ENCODE results near the gene ACP7. TPM values are rescaled to one million over a fixed set of nuclear protein-coding genes. Genes with fewer than 3 reads are reported as not detected.

Gene ACP7
- total RNA-seq, 1 donor from 2014 or later = not detected

DNA sequence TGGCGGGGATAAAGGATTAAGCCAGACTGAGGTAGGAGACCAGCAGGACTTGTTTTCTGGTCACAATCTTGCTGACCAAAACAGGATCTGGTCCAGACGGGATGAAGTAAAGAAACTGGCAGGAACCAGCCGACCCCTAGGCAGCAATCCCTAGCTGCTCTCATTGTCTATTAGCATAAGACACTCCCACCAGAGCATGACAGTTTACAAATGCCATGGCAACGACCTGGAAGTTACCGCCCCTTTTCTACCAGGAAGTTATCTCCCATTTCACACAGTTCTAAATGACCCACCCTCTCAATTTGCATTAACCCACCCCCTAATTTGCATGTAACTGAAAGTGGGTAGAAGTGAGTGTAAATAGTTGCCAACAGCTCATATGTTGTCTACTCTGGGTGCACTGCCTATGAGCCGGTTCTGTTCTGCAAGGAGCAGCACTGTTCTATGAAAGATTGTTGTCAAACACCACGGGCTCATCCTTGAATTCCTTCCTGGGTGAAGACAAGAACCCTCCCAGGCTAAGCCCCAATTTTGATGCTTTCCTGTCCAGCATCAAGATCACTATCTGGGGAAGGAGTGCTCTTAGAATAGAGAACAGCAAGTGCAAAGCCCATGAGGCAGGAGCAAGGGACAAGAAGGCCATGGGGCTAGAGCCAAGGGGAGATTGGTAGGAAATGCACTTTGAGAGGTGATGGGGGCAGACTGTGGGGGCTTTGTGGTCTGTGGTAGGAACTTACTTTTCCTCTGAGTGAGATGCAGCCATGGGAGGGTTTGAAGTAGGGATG is 37.9 kb upstream of the ACP7 start:
- Histone ChIP-seq H3K27me3 (ENCODE audit: low read depth) (peaks cover 35% of the 10 kb centered on the region), H3K4me3 (no peak overlapping the region), H3K4me1 (no peaks in the 10 kb centered on the region), H3K27ac (replicated peaks) (no peak overlapping the region), H3K36me3 (no peaks in the 10 kb centered on the region), H3K9me3 (replicated peaks) (no peaks in the 10 kb centered on the region)
- TF ChIP-seq, protein P1, sequence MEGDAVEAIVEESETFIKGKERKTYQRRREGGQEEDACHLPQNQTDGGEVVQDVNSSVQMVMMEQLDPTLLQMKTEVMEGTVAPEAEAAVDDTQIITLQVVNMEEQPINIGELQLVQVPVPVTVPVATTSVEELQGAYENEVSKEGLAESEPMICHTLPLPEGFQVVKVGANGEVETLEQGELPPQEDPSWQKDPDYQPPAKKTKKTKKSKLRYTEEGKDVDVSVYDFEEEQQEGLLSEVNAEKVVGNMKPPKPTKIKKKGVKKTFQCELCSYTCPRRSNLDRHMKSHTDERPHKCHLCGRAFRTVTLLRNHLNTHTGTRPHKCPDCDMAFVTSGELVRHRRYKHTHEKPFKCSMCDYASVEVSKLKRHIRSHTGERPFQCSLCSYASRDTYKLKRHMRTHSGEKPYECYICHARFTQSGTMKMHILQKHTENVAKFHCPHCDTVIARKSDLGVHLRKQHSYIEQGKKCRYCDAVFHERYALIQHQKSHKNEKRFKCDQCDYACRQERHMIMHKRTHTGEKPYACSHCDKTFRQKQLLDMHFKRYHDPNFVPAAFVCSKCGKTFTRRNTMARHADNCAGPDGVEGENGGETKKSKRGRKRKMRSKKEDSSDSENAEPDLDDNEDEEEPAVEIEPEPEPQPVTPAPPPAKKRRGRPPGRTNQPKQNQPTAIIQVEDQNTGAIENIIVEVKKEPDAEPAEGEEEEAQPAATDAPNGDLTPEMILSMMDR (IDR thresholded peaks at IDR 0.05; ENCODE audit: borderline replicate concordance) = no peak
- no peak for DNase-seq
- intact Hi-C loops (cut with micrococcal nuclease) = no loop called here

- no peak overlapping the region for H3K27ac ChIP-seq (replicated peaks)
- H3K4me1 ChIP-seq = no peaks in the 10 kb centered on the region
- TF ChIP-seq, protein P1 (IDR thresholded peaks at IDR 0.05; ENCODE audit: borderline replicate concordance) = no peak
- no peak for DNase-seq
- no peaks in the 10 kb centered on the region for H3K9me3 ChIP-seq (replicated peaks)
- H3K27me3 ChIP-seq (ENCODE audit: low read depth) = peaks cover 43% of the 10 kb centered on the region
- H3K4me3 ChIP-seq = no peak overlapping the region
- intact Hi-C loops (cut with micrococcal nuclease) = no loop called here
- H3K36me3 ChIP-seq = no peaks in the 10 kb centered on the region
These were observed 37.1 kb upstream of the ACP7 start for GRCh38 chr19:39047073-39047472.

DNA sequence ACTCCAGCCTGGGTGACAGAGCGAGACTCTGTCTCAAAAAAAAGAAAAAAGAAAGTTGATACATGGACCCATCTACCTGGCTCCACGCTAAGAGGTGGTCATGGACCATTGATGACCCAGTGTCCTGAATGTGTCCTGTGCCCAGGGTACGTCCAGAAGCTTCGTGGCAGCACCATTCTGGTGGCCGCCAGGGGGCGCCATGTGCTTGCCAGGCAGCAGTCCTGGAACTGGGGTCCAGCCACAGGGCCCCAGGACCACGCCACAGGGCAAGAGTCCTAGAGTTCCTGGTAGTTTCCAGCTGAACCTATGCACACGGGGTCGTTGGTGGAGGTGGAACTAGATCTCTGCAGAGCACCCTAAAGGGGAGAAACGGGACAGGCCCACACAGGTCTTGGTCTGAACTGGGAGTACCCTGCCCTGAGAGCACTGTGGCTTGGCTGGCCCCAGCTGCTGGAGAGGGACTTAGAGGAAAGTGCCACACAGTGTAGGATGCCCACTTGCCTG is 31.9 kb upstream of the ACP7 start:
- no peaks in the 10 kb centered on the region for H3K36me3 ChIP-seq
- intact Hi-C loops (cut with micrococcal nuclease) = no loop called here

GRCh38 chr19:39052846-39053245 is 31.3 kb upstream of the ACP7 start:
- TF ChIP-seq, protein P1 (IDR thresholded peaks at IDR 0.05; ENCODE audit: borderline replicate concordance) = no peak
- Histone ChIP-seq H3K27ac (replicated peaks) (no peak overlapping the region), H3K9me3 (replicated peaks) (peaks cover 11% of the 10 kb centered on the region), H3K27me3 (ENCODE audit: low read depth) (peaks cover 28% of the 10 kb centered on the region), H3K36me3 (no peaks in the 10 kb centered on the region), H3K4me1 (no peaks in the 10 kb centered on the region), H3K4me3 (no peak overlapping the region)
- intact Hi-C loops (cut with micrococcal nuclease) = no loop called here
- DNase-seq = no peak

More for the DNA sequence above, 31.9 kb upstream of the ACP7 start:
- Histone ChIP-seq H3K4me3 (no peak overlapping the region), H3K27ac (replicated peaks) (no peak overlapping the region), H3K4me1 (no peaks in the 10 kb centered on the region), H3K27me3 (ENCODE audit: low read depth) (peaks cover 25% of the 10 kb centered on the region), H3K9me3 (replicated peaks) (peaks cover 11% of the 10 kb centered on the region)
- TF ChIP-seq, protein P1 (IDR thresholded peaks at IDR 0.05; ENCODE audit: borderline replicate concordance) = peak; percentile 74
- peak; percentile 30 for DNase-seq

DNA sequence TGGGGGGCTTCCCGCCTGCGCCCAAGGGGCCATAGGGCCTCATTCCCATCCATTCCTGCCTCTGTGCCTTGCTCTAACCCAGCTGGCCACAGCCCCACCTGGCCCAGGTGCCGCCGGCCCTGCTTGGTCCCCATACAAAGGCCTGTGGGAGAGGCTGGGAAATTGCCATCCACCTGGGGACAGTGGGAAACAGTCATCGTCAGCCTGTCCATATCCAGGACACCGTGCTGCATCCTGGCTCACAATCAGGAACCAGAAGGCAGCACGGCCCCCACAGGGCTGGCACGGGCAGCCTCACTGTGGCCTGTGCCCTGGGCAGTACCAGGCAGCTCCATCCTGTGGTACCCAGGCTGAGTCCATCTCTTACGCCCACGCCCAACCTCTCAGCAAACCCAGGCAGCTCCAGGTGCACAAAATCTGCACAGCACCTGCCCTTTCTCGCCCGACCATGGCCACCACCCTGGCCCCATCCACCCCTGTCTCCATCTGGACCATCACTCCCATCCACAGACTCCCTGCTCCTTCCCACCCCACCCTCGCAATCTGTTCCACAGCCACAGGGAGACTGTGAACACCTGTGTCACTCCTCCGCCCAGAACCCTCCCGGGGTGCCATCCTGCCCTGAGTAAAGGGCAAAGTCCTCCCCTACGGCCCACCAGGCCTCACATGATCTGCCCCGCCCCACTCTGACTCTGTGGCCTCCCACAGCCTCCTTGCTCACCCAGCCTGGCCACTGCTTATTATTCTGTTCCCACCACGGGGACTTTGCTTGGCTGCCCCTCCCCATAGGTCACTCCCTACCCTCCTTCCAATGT is 30.7 kb upstream of the ACP7 start:
- H3K36me3 ChIP-seq = no peaks in the 10 kb centered on the region
- no peak overlapping the region for H3K4me3 ChIP-seq
- H3K27me3 ChIP-seq (ENCODE audit: low read depth) = peaks cover 31% of the 10 kb centered on the region
- intact Hi-C loops (cut with micrococcal nuclease) = no loop called here
- no peaks in the 10 kb centered on the region for H3K4me1 ChIP-seq
- TF ChIP-seq, protein P1 (IDR thresholded peaks at IDR 0.05; ENCODE audit: borderline replicate concordance) = no peak
- peaks cover 11% of the 10 kb centered on the region for H3K9me3 ChIP-seq (replicated peaks)
- DNase-seq = no peak
- H3K27ac ChIP-seq (replicated peaks) = no peak overlapping the region
